ENCODE measurements around the gene STRA6.

GRCh38 chr15:74170875-74171578 lies 31.6 kb downstream of the STRA6 start:
- TF ChIP-seq PBX3 (IDR thresholded peaks at IDR 0.05) (no peak), GABPA (IDR thresholded peaks at IDR 0.05; ENCODE audit: low read depth) (no peak), YY1 (IDR thresholded peaks at IDR 0.05; ENCODE audit: low read depth) (no peak), TAF1 (IDR thresholded peaks at IDR 0.05; ENCODE audit: borderline replicate concordance, low read depth, low read length) (no peak), RAD21 (IDR thresholded peaks at IDR 0.05; ENCODE audit: low read length) (no peak), CTCF (IDR thresholded peaks at IDR 0.05) (no peak), REST (IDR thresholded peaks at IDR 0.05; ENCODE audit: low read depth, low read length) (no peak), JUND (IDR thresholded peaks at IDR 0.05) (no peak)
